Purkinje cell (primary cell): ENCODE data around the gene SNCAIP. TPM values are rescaled to one million over a fixed set of nuclear protein-coding genes. Genes with fewer than 3 reads are reported as not detected.

Source experiments
- polyA plus RNA-seq: library from polyadenylated mRNA; unstranded; fragments of >200 nt; fragmentation: Nextera tagmentation; gene quantifications from 2 replicates; pipeline ENCODE4 v1.2.1, GENCODE V29; 2014

The SNCAIP gene
- polyA plus RNA-seq, result 1.0 and 4.6 TPM in 2 replicates

GRCh38 chr5:122311961-122312590 lies at the start of gene SNCAIP:
SNCAIP (plus strand) TSS chr5:122312237; CDS start chr5:122391135, 78,898 bp downstream.

Other genes with a start within 250 kb of the SNCAIP start
- 30.8 and 46.4 TPM in 2 replicates for gene LOX, start 234.0 kb upstream of the SNCAIP start, polyA plus RNA-seq
- gene ZNF474, start 182.7 kb upstream of the SNCAIP start, polyA plus RNA-seq, result not detected in 2 replicates